Smooth muscle cell (in vitro differentiated cells): Measurements from ENCODE around the gene PHACTR1. TPM values are rescaled to one million over a fixed set of nuclear protein-coding genes. Genes with fewer than 3 reads are reported as not detected.
A peak's percentile ranks its signal among the peaks of the same experiment; 100 is the strongest.

Source experiments
- DNase-seq: peaks from one replicate; lab custom pipeline; 2025; ENCODE audit not compliant: unreplicated experiment; lab: John Stamatoyannopoulos, UW
- H2AFZ ChIP-seq: fragments of 200-600 bp; sonication (generic); 2 replicates; pipeline ENCODE4 v1.6.0; 2016; ENCODE audit warnings: antibody characterized with exemption, low read depth, mild to moderate bottlenecking
- H3F3A ChIP-seq: fragments of 200-600 bp; sonication (generic); 2 replicates; pipeline ENCODE4 v1.6.0; 2017; ENCODE audit warnings: antibody characterized with exemption, low read depth
- H3K27ac ChIP-seq: fragments of 200-600 bp; sonication (generic); 2 replicates; pipeline ENCODE4 v1.5.1; 2016; ENCODE audit warnings: low read depth, mild to moderate bottlenecking
- H3K27me3 ChIP-seq: fragments of 200-600 bp; sonication (generic); 2 replicates; pipeline ENCODE4 v1.6.1; 2016; ENCODE audit warnings: low read depth, mild to moderate bottlenecking
- H3K36me3 ChIP-seq: fragments of 200-600 bp; sonication (generic); 2 replicates; pipeline ENCODE4 v1.5.1; 2016; ENCODE audit warnings: low read depth
- H3K4me1 ChIP-seq: fragments of 200-600 bp; sonication (generic); 2 replicates; pipeline ENCODE4 v1.5.1; 2016; ENCODE audit warnings: low read depth
- H3K4me2 ChIP-seq: fragments of 200-600 bp; sonication (generic); 2 replicates; pipeline ENCODE4 v1.6.0; 2016; ENCODE audit warnings: mild to moderate bottlenecking
- H3K4me3 ChIP-seq: fragments of 200-600 bp; sonication (generic); 2 replicates; pipeline ENCODE4 v1.5.1; 2016; ENCODE audit warnings: mild to moderate bottlenecking
- H3K79me2 ChIP-seq: fragments of 200-600 bp; sonication (generic); 2 replicates; pipeline ENCODE4 v1.6.0; 2016; ENCODE audit warnings: low read depth, mild to moderate bottlenecking
- H3K9ac ChIP-seq: fragments of 200-600 bp; sonication (generic); 2 replicates; pipeline ENCODE4 v1.6.0; 2016; ENCODE audit warnings: low read depth
- H3K9me3 ChIP-seq: fragments of 200-600 bp; sonication (generic); replicated peaks from 2 replicates; pipeline ENCODE4 v1.5.1; 2016; ENCODE audit warnings: low read depth
- H4K20me1 ChIP-seq: fragments of 200-600 bp; sonication (generic); 2 replicates; pipeline ENCODE4 v1.6.0; 2016; ENCODE audit warnings: low read depth
- CTCF ChIP-seq: fragments of 200-600 bp; sonication (generic); IDR thresholded peaks from 2 replicates; pipeline ENCODE4 v1.5.1; 2017; ENCODE audit warnings: borderline replicate concordance, mild to moderate bottlenecking, antibody characterized with exemption; ENCODE audit not compliant: insufficient read depth, poor library complexity, severe bottlenecking
- WGBS: methylation state at CpG from one replicate; pipeline ENCODE4 v1.1.7; 2016; ENCODE audit warnings: low lambda C conversion rate; 5-methylcytosine and 5-hydroxymethylcytosine counted together
- polyA plus RNA-seq: library from polyadenylated mRNA; unstranded; fragments of >200 nt; fragmentation: Nextera tagmentation; extraction: Ambion mirVana; gene quantifications from 2 replicates; pipeline ENCODE4 v1.2.1, GENCODE V29; 2016
- total RNA-seq: library from RNA; depleted of rRNA; stranded (reverse); fragments of >200 nt; gene quantifications from 2 replicates; pipeline ENCODE4 v1.2.3, GENCODE V29; 2014

Gene PHACTR1
- total and polyA plus RNA-seq, 2 experiments from 2014 or later, result 0.09 to 0.67 TPM

- TF ChIP-seq CTCF, result no peak
Observed at GRCh38 chr6:12952318-12952717, 235.8 kb downstream of the PHACTR1 start.

DNA sequence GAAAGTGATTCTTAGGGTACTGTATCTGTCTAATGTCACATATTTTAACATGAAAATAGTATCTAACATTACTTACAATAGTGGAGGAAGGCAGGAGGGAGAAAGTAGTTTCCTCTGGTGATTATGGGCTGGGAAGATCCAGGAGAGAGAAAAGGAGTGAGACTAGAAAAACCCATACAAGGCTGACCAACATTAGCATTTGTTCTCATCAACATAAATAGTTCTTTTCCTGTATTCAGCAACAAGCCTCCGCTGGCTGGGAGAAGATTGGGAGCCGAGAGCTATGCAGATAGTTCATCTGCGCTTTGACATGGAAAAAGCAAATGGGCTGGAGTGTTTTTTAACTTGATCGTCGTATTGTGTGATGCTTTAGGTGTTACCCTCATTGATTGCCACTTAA, 239.4 kb downstream of the PHACTR1 start:
- no peaks in the 10 kb centered on the region for H3K9me3 ChIP-seq
- no peak for DNase-seq
- no peak overlapping the region for H3K27ac ChIP-seq
- H3K4me2 ChIP-seq, result no peak overlapping the region
- H3K4me1 ChIP-seq, result peaks cover 5% of the 10 kb centered on the region
- no peak overlapping the region for H2AFZ ChIP-seq
- H3F3A ChIP-seq, result no peaks in the 10 kb centered on the region
- H3K36me3 ChIP-seq, result no peaks in the 10 kb centered on the region
- H3K4me3 ChIP-seq, result no peak overlapping the region
- H3K9ac ChIP-seq, result no peak overlapping the region
- 20% methylated on average over 5 of the region's 5 CpGs for WGBS
- H4K20me1 ChIP-seq, result no peaks in the 10 kb centered on the region
- H3K79me2 ChIP-seq, result no peaks in the 10 kb centered on the region
- peaks cover 40% of the 10 kb centered on the region for H3K27me3 ChIP-seq
- TF ChIP-seq CTCF, result no peak

More at GRCh38 chr6:12952318-12952717, 235.8 kb downstream of the PHACTR1 start:
- H3K27me3 ChIP-seq, result peaks cover 24% of the 10 kb centered on the region
- DNase-seq, result no peak
- no peaks in the 10 kb centered on the region for H3K9me3 ChIP-seq
- H3K27ac ChIP-seq, result no peak overlapping the region
- H3K4me3 ChIP-seq, result no peak overlapping the region
- no peaks in the 10 kb centered on the region for H3K79me2 ChIP-seq
- H3F3A ChIP-seq, result no peaks in the 10 kb centered on the region
- no peak overlapping the region for H2AFZ ChIP-seq
- H3K4me1 ChIP-seq, result no peaks in the 10 kb centered on the region
- H3K36me3 ChIP-seq, result no peaks in the 10 kb centered on the region
- H3K4me2 ChIP-seq, result no peak overlapping the region
- no peak overlapping the region for H3K9ac ChIP-seq
- no peaks in the 10 kb centered on the region for H4K20me1 ChIP-seq
- 93% methylated on average over 4 of the region's 4 CpGs for WGBS

GRCh38 chr6:12956991-12957320, 240.4 kb downstream of the PHACTR1 start:
- H3F3A ChIP-seq, result no peaks in the 10 kb centered on the region
- H3K4me2 ChIP-seq, result peak overlapping the region; percentile 87
- H3K36me3 ChIP-seq, result no peaks in the 10 kb centered on the region
- no peaks in the 10 kb centered on the region for H4K20me1 ChIP-seq
- H3K4me1 ChIP-seq, result peaks cover 5% of the 10 kb centered on the region
- H3K9me3 ChIP-seq, result no peaks in the 10 kb centered on the region
- H2AFZ ChIP-seq, result peak overlapping the region; percentile 76
- DNase-seq, result no peak
- H3K27ac ChIP-seq, result no peak overlapping the region
- peak overlapping the region; percentile 63 for H3K4me3 ChIP-seq
- peak overlapping the region; percentile 31 for H3K9ac ChIP-seq
- H3K79me2 ChIP-seq, result no peaks in the 10 kb centered on the region
- 3% methylated on average over 4 of the region's 6 CpGs for WGBS
- H3K27me3 ChIP-seq, result peaks cover 40% of the 10 kb centered on the region
- TF ChIP-seq CTCF, result no peak

DNA sequence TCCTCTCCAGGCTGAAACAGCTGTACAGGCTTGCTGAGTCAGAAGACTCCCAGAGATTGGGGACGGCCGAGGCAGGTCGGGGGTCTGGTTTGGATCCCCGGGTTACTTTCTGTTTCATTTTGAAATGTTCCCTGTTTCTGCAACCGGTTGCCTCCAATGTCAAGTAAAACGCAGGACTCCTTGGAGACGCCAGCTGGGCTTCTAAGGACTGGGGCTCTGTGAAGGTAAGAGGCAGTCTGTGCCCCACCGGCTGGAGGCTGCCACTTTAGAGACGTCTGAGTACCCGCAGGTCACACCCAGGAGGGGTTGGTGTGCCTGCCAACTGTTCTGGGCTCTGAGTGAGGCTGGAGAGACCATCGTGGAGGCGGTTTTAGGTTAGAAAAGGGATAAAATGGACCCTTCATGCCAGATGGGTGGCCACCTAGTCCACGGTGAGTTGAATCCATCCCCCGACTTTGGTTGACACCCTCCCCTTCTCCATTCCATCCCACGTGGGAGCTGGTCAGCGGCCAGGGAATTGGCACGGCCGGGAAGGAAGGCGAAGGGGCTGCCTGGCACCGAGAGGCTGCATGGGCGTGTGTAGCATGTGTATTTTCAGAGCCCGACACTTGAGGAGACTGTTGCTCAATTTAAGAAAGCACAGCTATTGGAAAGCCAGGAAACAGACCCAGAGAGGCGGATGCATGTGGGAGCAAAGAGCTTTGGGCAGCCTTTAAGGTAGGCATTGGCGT, 240.9 kb downstream of the PHACTR1 start:
- no peaks in the 10 kb centered on the region for H3K36me3 ChIP-seq
- H3K27ac ChIP-seq, result peak overlapping the region; percentile 5
- H2AFZ ChIP-seq, result peak overlapping the region; percentile 76
- WGBS, result 3% methylated on average over 24 of the region's 24 CpGs
- H3K27me3 ChIP-seq, result peaks cover 40% of the 10 kb centered on the region
- peak overlapping the region; percentile 63 for H3K4me3 ChIP-seq
- DNase-seq, result peak; percentile 35
- H3K4me1 ChIP-seq, result peaks cover 5% of the 10 kb centered on the region
- H3K9me3 ChIP-seq, result no peaks in the 10 kb centered on the region
- TF ChIP-seq CTCF, result no peak
- H3F3A ChIP-seq, result no peaks in the 10 kb centered on the region
- no peaks in the 10 kb centered on the region for H3K79me2 ChIP-seq
- H4K20me1 ChIP-seq, result no peaks in the 10 kb centered on the region
- H3K9ac ChIP-seq, result peak overlapping the region; percentile 31
- H3K4me2 ChIP-seq, result peak overlapping the region; percentile 87
